ENCODE measurements around the gene ERCC1.

Gene ERCC1

GRCh38 chr19:45363861-45364459, 59.8 kb downstream of the ERCC1 start:
- H3K27ac ChIP-seq (ENCODE audit: low read depth, low read length): no peak overlapping the region
- peaks cover 10% of the 10 kb centered on the region for H3K79me2 ChIP-seq (ENCODE audit: control insufficient read depth, insufficient read depth, low read length, unreplicated experiment)
- H2AFZ ChIP-seq (ENCODE audit: low read length, unreplicated experiment): no peak overlapping the region
- 0 out of 2 replicates have a peak, but pooled peaks cover 3% of the 10 kb centered on the region for H3K36me3 ChIP-seq (ENCODE audit: insufficient read depth, low read length)
- H3K4me1 ChIP-seq (ENCODE audit: control insufficient read depth, insufficient read depth, low read length, unreplicated experiment): no peaks in the 10 kb centered on the region
- no peak overlapping the region for H3K4me3 ChIP-seq (ENCODE audit: low read depth, low read length)
- no peaks in the 10 kb centered on the region for H3K27me3 ChIP-seq (ENCODE audit: insufficient read depth, low read length)

- H3K27ac ChIP-seq (ENCODE audit: low read depth, low read length): no peak overlapping the region
- no peak overlapping the region for H2AFZ ChIP-seq (ENCODE audit: low read length, unreplicated experiment)
- 0 out of 2 replicates have a peak, but pooled peaks cover under 1% of the 10 kb centered on the region for H3K36me3 ChIP-seq (ENCODE audit: insufficient read depth, low read length)
- no peak overlapping the region for H3K4me3 ChIP-seq (ENCODE audit: low read depth, low read length)
- H3K4me1 ChIP-seq (ENCODE audit: control insufficient read depth, insufficient read depth, low read length, unreplicated experiment): no peaks in the 10 kb centered on the region
- no peaks in the 10 kb centered on the region for H3K27me3 ChIP-seq (ENCODE audit: insufficient read depth, low read length)
- no peaks in the 10 kb centered on the region for H3K79me2 ChIP-seq (ENCODE audit: control insufficient read depth, insufficient read depth, low read length, unreplicated experiment)
These were observed 61.4 kb downstream of the ERCC1 start for GRCh38 chr19:45362291-45362690.

GRCh38 chr19:45361608-45362007, 62.1 kb downstream of the ERCC1 start:
- 0 out of 2 replicates have a peak, but pooled peaks cover 3% of the 10 kb centered on the region for H3K36me3 ChIP-seq (ENCODE audit: insufficient read depth, low read length)
- no peak overlapping the region for H3K4me3 ChIP-seq (ENCODE audit: low read depth, low read length)
- no peak overlapping the region for H2AFZ ChIP-seq (ENCODE audit: low read length, unreplicated experiment)
- H3K79me2 ChIP-seq (ENCODE audit: control insufficient read depth, insufficient read depth, low read length, unreplicated experiment): no peaks in the 10 kb centered on the region
- H3K27me3 ChIP-seq (ENCODE audit: insufficient read depth, low read length): no peaks in the 10 kb centered on the region
- H3K27ac ChIP-seq (ENCODE audit: low read depth, low read length): no peak overlapping the region
- no peaks in the 10 kb centered on the region for H3K4me1 ChIP-seq (ENCODE audit: control insufficient read depth, insufficient read depth, low read length, unreplicated experiment)

- Histone ChIP-seq H3K27ac (ENCODE audit: low read depth, low read length) (no peak overlapping the region), H2AFZ (ENCODE audit: low read length, unreplicated experiment) (no peak overlapping the region), H3K4me1 (ENCODE audit: control insufficient read depth, insufficient read depth, low read length, unreplicated experiment) (no peaks in the 10 kb centered on the region), H3K36me3 (ENCODE audit: insufficient read depth, low read length) (peaks cover 13% of the 10 kb centered on the region; the same call in 1 of the 2 replicates), H3K79me2 (ENCODE audit: control insufficient read depth, insufficient read depth, low read length, unreplicated experiment) (no peaks in the 10 kb centered on the region), H3K4me3 (ENCODE audit: low read depth, low read length) (no peak overlapping the region), H3K27me3 (ENCODE audit: insufficient read depth, low read length) (no peaks in the 10 kb centered on the region)
These were observed 65.4 kb downstream of the ERCC1 start for GRCh38 chr19:45358213-45358792.

- no peaks in the 10 kb centered on the region for H3K79me2 ChIP-seq (ENCODE audit: control insufficient read depth, insufficient read depth, low read length, unreplicated experiment)
- no peaks in the 10 kb centered on the region for H3K4me1 ChIP-seq (ENCODE audit: control insufficient read depth, insufficient read depth, low read length, unreplicated experiment)
- H3K4me3 ChIP-seq (ENCODE audit: low read depth, low read length): no peak overlapping the region
- no peak overlapping the region for H2AFZ ChIP-seq (ENCODE audit: low read length, unreplicated experiment)
- H3K27ac ChIP-seq (ENCODE audit: low read depth, low read length): no peak overlapping the region
- H3K36me3 ChIP-seq (ENCODE audit: insufficient read depth, low read length): peaks cover 13% of the 10 kb centered on the region; the same call in 1 of the 2 replicates
- H3K27me3 ChIP-seq (ENCODE audit: insufficient read depth, low read length): no peaks in the 10 kb centered on the region
These were observed 66.3 kb downstream of the ERCC1 start for GRCh38 chr19:45357445-45357783.
